ENCODE data around the gene ITGA6.
"Not testable (repeated sequence)": the region's sequence is repeated elsewhere in the genome, so short reads cannot be mapped to it uniquely, and the experiment has no call there.

ITGA6 gene

DNA sequence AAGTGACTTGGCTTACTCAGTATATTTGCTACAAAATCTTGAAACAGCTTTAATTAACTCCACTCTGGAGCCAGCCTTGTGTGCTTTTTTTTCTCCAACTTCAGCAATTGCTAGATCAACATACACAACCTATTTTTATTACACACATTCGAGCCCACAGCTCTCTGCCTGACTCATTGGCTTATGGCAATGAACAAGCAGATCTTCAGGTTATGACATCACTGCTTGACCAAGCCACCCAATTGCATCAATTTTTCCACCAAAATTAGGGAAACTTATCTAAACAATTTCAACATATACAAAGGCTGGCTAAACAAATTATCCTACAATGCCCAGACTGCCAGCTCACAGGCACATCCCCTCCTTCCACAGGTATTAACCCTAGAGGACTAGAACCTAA is 88.9 kb downstream of the ITGA6 start:
- no peak for DNase-seq (ENCODE audit: low read depth)

DNA sequence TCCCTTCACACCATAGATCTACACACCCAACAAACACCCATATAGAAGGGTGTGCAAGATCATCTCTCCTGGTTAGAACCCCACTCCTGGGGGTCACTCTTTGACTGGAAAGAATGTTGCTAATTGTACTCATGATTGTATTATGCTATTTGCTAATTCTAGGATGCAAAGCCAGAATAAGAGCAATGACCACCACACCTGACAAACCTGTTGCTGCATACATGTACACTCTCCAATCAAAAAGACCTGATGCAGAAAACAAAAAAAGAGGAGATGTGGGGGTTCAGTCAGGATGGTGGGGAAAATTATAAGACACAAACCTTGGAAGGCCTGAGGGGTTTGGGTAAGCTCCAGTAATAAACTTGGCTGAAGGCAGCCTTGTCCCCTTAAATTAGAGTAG is 91.6 kb downstream of the ITGA6 start:
- no peak for DNase-seq (ENCODE audit: low read depth)

DNA sequence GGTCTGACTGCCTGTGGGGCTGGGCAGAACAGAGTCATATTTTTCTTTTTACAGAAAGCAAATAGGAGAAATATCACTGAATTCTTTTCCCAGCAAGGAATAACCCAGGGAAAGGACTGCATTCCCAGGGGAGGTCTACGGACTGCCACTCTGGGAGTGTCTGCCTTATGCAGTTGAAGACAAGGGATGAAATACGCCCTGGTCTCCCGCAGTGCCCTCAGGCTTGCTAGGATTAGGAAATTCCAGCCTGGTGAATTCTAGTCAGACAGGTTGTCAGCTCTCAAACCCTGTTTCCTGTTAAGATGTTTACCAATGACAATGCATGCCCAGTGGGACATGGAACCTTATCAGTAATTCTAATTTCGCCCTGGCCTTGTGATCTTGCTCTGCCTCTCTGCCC is 98.2 kb downstream of the ITGA6 start:
- no peak for DNase-seq (ENCODE audit: low read depth)

DNA sequence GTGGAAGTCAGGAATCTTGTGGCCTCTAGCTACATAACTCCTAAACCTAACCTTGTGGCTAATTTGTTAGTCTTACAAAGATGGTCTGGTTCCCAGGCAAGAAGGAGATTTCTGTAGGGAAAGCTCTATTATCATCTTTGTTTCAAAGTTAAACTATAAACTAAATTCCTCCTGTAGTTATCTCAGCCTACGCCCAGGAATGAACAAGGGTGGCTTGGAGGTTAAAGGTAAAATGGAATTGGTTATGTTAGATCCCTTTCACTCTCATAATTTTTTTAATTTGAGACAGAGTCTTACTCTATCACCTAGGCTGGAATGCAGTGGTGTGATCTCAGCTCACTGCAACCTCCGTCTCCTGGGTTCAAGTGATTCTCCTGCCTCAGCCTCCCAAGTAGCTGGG is 103.9 kb downstream of the ITGA6 start:
- DNase-seq (ENCODE audit: low read depth) = no peak

DNA sequence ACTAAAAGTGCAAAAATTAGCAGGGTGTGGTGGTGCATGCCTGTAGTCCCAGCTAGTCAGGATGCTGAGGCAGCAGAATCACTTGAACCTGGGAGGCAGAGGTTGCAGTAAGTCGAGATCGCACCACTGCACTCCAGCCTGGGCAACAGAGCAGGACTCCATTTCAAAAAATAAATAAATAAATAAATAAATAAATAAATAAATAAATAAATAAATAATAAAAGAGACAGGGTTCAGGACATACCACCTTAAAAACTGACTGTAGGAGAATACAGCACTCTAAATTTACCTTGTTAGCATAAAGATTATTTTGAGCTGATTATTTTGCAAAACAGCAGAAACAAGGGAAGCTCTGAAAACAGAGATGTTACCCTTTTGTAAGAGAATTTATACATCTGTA is 105.1 kb downstream of the ITGA6 start:
- DNase-seq (ENCODE audit: low read depth) = not testable (repeated sequence)

DNA sequence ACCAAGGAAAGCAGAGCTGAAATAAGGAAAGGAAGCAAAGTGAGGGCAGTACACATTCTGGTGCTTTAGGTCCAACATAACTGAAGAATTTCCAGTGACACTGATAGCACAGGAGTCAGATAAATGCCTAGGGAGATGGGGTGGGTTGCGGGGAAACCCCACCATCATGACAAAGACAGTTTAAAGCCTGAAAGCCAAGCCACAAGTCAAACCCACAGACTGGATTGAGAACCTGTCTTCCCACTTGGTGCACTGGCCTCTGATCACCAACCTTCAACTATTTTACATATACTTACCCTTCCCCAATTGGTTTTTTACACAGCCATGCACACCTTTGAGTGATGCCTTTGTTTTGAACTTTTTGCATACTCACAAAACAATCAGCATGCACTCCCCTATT is 106.3 kb downstream of the ITGA6 start:
- DNase-seq (ENCODE audit: low read depth) = no peak

DNA sequence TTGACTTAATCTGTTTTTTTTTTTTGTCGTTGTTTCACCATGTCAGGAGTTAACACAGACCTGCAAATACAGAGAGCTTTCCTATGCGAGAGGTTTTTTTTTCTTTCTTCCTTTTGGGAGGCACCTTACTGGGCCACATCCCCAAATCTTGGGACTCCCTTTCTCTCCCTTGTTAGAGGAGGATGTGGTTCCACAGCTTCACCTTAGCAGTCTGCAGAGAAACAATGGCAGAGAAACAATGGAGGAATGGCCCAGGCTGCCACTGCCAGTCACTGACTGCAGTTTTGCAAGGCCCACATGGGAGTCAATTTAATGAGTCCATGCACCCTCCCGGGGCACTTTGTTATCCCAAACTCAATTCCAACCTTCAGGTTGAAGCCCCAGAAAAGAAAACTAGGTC is 107.7 kb downstream of the ITGA6 start:
- DNase-seq (ENCODE audit: low read depth) = no peak

DNA sequence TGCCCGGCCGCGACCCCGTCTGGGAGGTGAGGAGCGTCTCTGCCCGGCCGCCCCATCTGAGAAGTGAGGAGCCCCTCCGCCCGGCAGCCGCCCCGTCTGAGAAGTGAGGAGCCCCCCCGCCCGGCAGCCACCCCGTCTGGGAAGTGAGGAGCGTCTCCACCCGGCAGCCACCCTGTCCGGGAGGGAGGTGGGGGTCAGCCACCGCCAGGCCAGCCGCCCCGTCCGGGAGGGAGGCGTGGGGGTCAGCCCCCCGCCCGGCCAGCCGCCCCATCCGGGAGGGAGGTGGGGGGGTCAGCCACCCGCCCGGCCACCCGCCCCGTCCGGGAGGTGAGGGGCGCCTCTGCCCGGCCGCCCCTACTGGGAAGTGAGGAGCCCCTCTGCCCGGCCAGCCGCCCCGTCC is 110.5 kb downstream of the ITGA6 start:
- DNase-seq (ENCODE audit: low read depth) = not testable (repeated sequence)

DNA sequence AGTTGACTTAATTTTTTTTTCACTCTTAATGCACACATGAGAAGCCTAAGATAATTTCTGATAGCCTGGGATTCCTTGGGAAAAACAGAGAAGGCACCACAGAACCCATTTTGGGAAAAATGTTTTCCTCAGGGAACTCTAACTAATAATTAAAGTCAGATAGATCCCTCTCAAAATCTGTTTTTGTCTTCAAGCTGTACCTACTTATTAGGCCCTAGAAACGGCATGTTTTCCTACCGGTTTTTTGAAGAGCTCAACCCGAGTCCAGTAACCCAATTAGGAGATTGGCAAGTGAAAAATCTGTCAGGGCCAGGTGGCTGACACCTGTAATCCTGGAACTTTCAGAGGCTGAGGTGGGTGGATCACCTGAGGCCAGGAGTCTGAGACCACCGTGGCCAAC is 112.4 kb downstream of the ITGA6 start:
- no peak for DNase-seq (ENCODE audit: low read depth)

DNA sequence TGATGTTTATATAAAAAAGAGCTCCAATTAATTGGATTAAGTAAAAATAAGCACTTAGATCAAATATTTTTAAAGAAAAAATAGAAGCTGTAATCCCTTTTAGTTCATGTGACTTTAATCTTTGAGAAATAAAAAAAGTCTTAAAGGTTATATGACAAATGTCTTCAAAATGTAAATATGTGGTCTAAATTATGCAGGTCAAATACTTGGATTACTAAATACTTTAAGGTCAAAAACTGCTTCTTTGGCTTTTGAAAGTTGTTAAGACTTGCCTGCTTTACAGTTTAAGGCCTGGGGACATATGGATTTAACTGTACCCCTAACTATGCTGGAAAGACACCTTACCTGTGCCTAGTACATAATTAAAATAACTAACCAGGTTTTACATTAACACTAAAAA is 113.0 kb downstream of the ITGA6 start:
- DNase-seq (ENCODE audit: low read depth) = no peak

DNA sequence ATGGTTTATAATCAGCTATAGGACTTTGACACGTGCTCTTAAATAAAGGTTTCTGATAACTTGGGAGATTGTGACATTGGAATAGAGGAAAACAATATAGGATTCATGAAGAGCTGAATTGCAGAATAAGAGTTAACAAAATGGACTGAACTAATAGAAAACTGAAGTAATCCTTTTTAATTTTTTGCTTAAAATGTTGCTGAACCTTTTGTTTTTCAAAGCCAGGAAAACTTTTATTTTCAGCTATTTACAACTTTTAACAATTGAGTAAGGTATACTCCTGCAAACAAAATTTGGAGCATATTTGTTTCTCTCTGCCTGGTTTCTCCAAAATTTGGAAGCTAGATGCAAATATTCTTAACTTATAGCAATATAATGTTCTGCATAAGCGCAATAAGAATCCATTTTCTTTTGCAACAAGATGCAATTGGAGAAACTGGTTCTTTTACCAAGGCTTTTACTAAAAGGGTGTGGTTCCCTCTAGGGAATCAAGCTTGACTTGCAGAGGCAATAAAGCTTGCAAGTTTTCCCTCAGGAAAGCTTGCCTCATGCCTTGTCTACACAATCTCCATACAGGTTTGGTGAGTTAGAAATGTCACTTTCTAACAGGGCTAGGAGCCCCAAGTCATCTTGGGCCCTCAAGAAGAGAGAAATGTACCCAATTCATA is 118.2 kb downstream of the ITGA6 start:
- DNase-seq (ENCODE audit: low read depth) = no peak

DNA sequence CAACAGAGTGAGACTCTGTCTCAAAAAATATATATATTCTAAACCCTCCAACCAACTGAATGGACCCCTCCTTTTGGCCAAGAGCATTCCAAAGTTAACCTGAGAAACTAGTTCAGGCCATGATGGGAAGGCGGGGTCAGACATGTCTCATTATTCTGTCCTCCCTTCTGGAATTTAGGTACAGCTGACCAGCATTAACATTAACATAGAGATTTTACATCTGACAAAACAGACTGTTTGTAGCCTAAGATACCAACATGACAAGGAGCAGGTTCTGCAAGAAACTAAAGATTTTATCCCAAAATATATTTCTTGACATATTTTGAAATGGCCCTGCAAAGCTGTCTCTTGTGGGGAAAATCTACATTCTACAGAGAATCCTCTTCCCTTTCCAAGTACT is 121.7 kb downstream of the ITGA6 start:
- DNase-seq (ENCODE audit: low read depth) = no peak

DNA sequence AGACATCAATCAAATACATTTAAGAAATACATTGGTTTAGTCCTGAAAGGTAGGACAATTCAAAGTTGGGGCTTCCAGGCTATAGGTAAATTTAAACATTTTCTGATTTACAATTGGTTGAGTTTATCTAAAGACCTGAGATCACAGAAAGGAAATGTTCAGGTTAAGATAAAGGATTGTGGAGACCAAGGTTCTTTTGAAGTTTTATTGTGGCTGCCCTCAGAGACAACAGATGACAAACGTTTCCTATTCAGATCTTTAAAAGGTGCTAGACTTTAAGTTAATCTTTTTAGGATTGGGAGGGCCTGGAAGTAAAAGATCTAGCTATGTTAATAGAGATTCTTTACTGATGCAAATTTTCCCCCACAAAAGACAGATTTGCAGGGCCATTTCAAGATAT is 122.4 kb downstream of the ITGA6 start:
- not testable (repeated sequence) for DNase-seq (ENCODE audit: low read depth)

DNA sequence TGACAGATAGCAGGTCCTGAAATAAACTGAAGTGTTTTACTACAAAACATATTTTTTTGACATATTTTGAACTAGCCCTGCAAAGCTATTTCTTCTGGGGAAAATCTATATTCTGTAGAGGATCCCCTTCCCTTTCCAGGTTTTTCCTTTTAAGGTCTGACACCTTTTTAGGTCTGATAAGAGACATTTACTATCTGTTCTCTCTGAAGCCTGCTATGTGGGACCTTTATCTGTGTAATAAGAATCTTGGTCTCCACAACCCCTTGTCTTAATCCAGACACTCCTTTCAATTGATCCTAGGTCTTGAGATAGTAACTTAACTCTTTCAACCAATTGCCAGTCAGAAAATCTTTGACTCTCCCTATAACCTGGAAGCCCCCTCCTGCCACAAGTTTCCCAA is 123.0 kb downstream of the ITGA6 start:
- no peak for DNase-seq (ENCODE audit: low read depth)

DNA sequence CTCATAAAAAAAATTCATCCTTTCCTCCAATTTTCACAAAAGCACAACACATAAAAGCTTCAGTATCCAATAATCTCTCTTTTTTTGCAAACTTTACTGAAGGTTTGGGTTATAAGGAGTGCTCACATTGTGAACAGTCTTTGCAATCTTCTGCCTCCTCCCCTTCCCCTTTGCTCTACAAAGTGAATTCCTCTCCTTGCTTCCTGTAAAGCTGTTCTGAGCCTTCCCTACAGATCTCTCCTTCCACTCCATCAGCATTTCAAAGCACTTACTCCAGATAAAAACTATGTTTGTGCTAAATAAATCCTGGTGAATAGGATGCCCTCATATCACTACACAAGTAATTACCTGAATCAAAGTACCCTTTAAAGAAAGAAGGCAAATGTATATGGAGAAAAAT is 123.9 kb downstream of the ITGA6 start:
- DNase-seq (ENCODE audit: low read depth) = no peak

DNA sequence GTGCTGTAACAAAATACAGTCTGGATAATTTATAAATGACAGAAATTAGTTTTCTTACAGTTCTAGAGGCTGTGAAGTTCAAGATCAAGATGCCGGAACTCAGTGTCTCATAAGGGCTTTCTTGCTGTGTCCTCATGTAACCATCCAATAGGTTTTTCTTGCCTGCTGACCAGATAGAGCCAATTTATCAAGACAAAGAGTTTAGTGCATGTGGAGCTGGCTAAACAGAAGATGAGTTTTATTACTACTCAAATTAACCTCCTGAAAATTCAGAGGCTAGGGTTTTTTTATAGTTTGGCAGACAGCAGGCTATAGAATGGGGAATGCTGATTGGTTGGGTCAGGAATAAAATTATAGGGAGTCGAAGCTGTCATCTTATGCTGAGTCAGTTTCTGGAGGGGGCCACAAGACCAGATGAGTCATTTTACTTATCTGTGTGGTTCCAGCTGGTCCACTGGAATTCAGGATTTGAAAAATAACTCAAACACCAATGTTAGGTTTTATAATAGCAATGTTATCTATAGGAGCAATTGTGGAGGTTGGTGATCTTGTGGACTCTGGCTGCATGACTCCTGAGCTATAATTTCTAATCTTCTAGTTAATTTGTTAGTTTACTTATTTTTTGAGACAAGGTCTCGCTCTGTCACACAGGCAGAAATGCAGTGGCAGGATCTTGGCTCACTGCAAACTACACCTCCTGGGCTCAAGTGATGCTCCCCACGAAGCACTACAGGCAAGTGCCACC is 125.3 kb downstream of the ITGA6 start:
- DNase-seq (ENCODE audit: low read depth) = no peak

DNA sequence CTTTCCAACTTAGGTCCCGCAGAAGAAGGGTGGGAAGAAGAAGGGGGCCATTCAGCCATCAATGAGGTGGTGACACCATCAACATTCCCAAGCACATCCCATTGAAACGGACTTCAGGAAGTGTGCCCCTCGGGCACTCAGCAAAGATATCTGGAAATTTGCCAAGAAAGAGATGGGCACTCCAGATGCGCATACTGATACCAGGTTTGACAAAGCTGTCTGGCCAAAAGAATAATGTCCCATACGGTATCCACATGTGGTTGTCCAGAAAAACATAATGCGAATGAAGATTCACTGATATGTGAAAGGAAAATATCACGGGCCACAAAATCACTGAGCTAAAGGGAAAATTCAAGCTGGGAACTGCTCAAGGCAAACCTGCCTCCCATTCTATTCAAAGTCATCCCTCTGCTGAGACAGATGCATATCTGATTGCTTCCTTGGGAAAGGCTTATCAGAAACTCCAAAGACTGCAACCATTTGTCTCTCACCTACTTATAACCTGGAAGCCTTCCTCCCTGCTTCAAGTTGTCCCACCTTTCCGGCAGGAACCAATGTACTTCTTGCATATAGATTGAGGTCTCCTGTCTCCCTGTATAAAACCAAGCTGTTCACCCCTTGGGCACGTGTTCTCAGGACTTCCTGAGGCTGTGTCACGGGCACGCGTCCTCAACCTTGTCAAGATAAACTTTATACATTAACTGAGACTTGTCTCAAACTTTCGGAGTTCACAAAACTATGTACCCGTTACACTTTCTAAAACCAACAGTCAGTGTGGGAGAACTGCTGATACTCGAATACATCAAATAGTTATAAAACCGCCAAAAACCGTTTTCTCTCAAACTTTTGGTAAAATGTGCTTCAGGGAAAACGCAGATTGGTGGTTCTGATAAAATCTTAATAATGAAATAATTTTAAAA is 127.2 kb downstream of the ITGA6 start:
- no peak for DNase-seq (ENCODE audit: low read depth)

DNA sequence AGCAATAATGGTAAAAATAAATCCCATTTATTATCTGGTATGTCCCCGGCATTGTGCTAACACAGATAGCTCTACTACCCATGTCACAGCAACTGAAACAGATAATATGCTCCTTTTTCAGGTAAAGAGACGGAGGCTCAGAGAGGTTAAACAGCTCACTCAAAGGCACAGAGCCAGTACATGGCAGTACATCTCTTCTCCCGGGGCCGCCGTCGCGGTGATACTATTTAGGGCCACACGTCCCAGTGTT is 127.8 kb downstream of the ITGA6 start:
- no peak for DNase-seq (ENCODE audit: low read depth)
